GM12892 (cell line): ENCODE measurements around the gene PI3.

Source experiments
- POLR2A ChIP-seq: IDR thresholded peaks from 2 replicates; pipeline ENCODE4 v1.6.1; 2011; ENCODE audit warnings: low read depth, low read length, control low read depth
- POLR2AphosphoS5 ChIP-seq: IDR thresholded peaks from 2 replicates; pipeline ENCODE4 v1.6.1; 2011; ENCODE audit warnings: low read depth, low read length, control low read depth
- TAF1 ChIP-seq: IDR thresholded peaks from 2 replicates; pipeline ENCODE4 v1.6.1; 2011; ENCODE audit warnings: low read depth, mild to moderate bottlenecking, control low read depth, low read length, borderline replicate concordance

DNA sequence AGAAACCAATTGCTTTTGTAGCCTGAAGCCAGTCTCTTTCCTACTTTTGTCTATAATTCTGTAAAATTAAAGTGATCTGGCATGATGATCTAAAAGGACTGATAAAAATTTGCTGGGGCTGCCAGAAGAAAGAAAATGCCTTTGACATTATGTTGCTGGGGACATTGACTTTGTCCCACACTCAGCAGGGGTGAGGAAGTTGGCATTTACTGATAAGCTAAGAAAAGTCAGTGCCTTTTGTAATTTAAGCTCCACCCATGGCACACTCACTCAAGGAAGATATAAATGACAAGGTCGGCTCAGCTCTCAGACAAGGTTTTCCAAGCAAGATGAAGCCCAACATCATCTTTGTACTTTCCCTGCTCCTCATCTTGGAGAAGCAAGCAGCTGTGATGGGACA lies 32.0 kb downstream of the PI3 start, which contains the start of gene SEMG1:
- TF ChIP-seq POLR2A = no peak
- TF ChIP-seq POLR2AphosphoS5 = no peak
- TF ChIP-seq TAF1 = no peak
